ENCODE data around the gene DUSP28. TPM values are rescaled to one million over a fixed set of nuclear protein-coding genes. Genes with fewer than 3 reads are reported as not detected.

Gene DUSP28
- total RNA-seq, 1 donor from 2014 or later, result 72.3 TPM

- Histone ChIP-seq H3K27me3 (no peaks in the 10 kb centered on the region), H3K4me3 (no peak overlapping the region), H3K36me3 (peaks cover 37 to 57% of the 10 kb centered on the region in 2 donors), H3K9me3 (no peaks in the 10 kb centered on the region), H3K4me1 (peaks cover 3 to 16% of the 10 kb centered on the region in 2 donors), H3K27ac (no peak overlapping the region)
- intact Hi-C loops (cut with DNase I), result no loop called here
- no peak for TF ChIP-seq CTCF (IDR thresholded peaks at IDR 0.05)
- no peak for DNase-seq (ENCODE audit: low spot score in 2 of 2)
These were observed 13.6 kb downstream of the DUSP28 start for GRCh38 chr2:240573516-240574385.

DNA sequence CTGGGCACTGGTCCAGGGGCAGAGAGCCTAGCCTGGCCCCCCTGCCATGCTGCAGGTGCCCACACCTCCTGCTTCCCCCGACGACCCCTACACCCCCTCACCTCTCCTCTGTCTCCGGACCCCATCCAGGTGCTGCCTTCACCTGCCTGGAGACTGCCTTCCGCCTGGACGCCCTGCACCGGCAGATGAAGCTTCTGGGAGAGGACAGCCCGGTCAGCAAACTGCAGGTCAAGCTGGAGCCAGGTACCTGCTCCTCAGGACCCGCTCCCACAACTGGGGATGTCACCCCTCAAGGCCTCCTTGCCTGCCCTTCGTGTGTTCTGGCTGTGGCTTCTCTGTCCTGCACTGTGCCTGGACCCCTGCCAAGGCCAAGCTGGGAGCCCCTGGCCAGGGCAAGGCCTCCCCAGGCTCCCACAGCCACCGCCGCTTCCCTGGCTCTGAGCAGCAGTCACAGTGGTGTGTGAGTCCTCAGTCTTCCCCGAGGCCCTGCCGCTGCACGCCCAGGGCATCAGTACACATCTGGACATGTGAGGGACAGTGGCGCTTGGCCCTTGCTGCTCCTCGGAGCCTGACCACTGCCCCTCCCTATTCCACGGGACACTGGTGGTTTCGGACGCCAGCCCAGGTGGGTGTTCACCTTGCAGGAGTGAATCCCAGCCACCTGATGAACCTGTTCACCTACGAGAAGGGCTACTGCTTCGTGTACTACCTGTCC is 14.4 kb downstream of the DUSP28 start:
- intact Hi-C loops (cut with DNase I), result no loop called here

DNA sequence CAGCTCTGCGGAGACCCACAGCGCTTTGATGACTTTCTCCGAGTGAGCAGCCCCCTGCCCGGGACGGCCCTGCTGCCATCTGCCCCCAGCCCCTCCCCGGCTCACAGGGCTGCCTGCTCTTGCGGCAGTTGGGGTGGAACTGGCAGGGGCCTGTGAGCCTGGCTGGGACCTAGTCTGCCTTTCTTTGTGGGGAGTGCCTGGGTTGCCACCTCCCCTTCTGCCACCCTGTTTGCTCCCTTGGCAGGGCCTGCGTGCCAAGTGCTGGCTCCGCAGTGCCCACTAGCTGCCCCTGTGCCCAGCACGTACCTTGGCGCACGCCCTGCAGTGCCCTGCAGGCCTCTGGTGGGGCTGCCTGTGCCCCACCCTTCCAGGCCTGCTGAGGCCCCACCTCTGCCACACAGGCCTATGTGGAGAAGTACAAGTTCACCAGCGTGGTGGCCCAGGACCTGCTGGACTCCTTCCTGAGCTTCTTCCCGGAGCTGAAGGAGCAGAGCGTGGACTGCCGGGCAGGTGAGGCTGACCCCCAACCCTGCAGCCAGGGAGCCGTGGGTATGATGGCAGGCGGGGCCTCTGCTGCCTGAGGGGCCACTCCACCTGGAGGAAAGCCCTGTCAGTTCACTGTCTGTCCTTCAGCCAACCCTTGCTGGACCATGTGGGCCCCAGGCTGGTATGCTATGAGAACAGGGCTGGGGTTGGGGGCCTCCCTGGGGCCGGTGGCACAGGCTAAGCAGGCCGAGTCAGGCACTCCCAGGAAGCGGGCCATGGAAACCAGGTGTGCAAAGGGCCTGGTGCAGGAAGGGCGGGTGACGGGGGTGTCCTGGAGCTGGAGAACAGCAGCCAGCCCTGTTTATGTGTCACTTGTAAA is 15.2 kb downstream of the DUSP28 start:
- Histone ChIP-seq H3K9me3 (no peaks in the 10 kb centered on the region), H3K36me3 (peaks cover 37 to 57% of the 10 kb centered on the region in 2 donors), H3K4me1 (peaks cover 0 to 2% of the 10 kb centered on the region in 2 donors), H3K4me3 (no peak overlapping the region), H3K27me3 (no peaks in the 10 kb centered on the region), H3K27ac (no peak overlapping the region)
- intact Hi-C loops (cut with DNase I), result no loop called here
- DNase-seq (ENCODE audit: low spot score in 2 of 2), result no peak
- TF ChIP-seq CTCF (IDR thresholded peaks at IDR 0.05), result no peak

More for the DNA sequence above, 14.4 kb downstream of the DUSP28 start:
- H3K36me3 ChIP-seq, result peaks cover 37 to 57% of the 10 kb centered on the region in 2 donors
- no peaks in the 10 kb centered on the region for H3K27me3 ChIP-seq
- H3K9me3 ChIP-seq, result no peaks in the 10 kb centered on the region
- no peak for TF ChIP-seq CTCF (IDR thresholded peaks at IDR 0.05)
- H3K27ac ChIP-seq, result no peak overlapping the region
- no peak overlapping the region for H3K4me3 ChIP-seq
- no peak for DNase-seq (ENCODE audit: low spot score in 2 of 2)
- peaks cover 0 to 10% of the 10 kb centered on the region in 2 donors for H3K4me1 ChIP-seq

DNA sequence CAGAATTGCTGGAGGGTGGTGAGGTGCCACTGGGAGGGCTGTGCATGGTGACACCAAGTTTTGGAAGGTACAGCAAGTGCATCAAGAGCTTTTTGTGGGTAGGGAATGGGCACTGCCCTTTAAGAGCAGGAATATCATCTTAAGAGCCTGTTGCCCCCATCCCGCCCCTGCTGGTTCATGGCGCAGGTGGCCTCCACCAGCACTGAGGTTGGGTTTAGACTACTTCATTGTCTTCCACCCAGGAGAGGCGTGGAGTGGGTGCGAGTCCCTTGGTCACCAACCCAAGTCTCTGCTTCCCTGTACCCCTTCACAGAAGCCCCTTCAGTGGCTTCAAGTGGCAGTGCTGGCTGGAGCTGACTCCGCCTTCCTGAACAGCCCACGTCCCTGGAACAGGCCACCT is 15.9 kb downstream of the DUSP28 start:
- H3K36me3 ChIP-seq, result peaks cover 37 to 57% of the 10 kb centered on the region in 2 donors
- H3K27me3 ChIP-seq, result no peaks in the 10 kb centered on the region
- H3K4me3 ChIP-seq, result no peak overlapping the region
- no peak for DNase-seq (ENCODE audit: low spot score in 2 of 2)
- H3K4me1 ChIP-seq, result no peaks in the 10 kb centered on the region
- H3K9me3 ChIP-seq, result no peaks in the 10 kb centered on the region
- intact Hi-C loops (cut with DNase I), result no loop called here
- H3K27ac ChIP-seq, result no peak overlapping the region
- no peak for TF ChIP-seq CTCF (IDR thresholded peaks at IDR 0.05)

DNA sequence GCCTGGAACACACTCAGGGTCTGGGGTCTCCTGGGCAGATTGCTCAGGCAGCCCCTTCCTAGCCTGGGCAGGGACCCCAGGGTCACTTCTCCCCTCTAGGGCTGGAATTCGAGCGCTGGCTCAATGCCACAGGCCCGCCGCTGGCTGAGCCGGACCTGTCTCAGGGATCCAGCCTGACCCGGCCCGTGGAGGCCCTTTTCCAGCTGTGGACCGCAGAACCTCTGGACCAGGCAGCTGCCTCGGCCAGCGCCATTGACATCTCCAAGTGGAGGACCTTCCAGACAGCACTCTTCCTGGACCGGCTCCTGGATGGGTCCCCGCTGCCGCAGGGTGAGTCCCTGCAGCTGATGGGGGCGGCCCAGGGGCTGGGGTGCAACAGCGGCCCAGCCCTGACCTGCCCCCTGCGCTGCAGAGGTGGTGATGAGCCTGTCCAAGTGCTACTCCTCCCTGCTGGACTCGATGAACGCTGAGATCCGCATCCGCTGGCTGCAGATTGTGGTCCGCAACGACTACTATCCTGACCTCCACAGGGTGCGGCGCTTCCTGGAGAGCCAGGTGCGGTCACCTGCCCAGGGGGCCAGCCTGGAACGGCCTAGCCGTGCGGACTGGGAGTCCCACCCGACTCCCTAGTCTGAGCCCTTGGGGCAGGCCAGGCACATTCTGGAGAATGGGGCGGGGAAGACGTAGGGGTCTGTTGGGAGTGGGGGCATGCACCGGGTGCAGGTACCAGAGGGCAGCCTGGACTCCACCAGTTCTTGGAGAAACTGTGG is 16.5 kb downstream of the DUSP28 start:
- intact Hi-C loops (cut with DNase I), result no loop called here
- H3K36me3 ChIP-seq, result peaks cover 37 to 57% of the 10 kb centered on the region in 2 donors
- TF ChIP-seq CTCF (IDR thresholded peaks at IDR 0.05), result no peak
- H3K27me3 ChIP-seq, result no peaks in the 10 kb centered on the region
- no peaks in the 10 kb centered on the region for H3K9me3 ChIP-seq
- no peak overlapping the region for H3K4me3 ChIP-seq
- no peak for DNase-seq (ENCODE audit: low spot score in 2 of 2)
- H3K27ac ChIP-seq, result no peak overlapping the region
- no peaks in the 10 kb centered on the region for H3K4me1 ChIP-seq
